NCI-H2081 treated with DMSO at 0.1 percent for 48 hours (cell line): ENCODE measurements around the gene KCNQ4.

Source experiments
- DNase-seq: peaks from one replicate; lab custom pipeline; 2025; lab: John Stamatoyannopoulos, UW

Gene KCNQ4

DNA sequence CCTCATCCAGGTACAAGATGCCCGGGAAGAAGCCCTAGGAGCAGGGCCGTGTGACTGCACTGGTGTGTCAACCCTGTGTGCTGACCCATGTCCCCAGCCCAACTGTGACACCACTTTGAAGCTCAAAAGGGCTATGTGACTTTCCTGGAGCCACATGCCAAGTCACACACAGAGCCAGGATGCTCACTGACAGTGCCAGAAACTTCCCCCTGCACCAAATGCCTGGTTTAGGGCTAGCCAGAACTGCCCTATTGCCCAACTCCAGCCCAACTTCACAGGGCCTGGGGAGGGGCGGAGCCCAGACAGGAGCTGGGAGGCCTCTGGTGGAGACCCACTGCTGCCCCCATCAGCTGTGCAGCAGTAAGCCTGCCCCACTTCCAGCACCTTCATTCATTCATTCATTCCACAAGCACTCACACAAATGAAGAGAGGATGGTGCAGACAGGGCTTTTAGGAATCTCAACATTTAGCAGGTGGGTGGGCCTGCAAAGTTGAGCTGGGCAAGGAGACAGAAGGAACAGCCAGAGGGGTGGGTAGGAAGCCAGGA, 36.7 kb downstream of the KCNQ4 start:
- no peak for DNase-seq

DNA sequence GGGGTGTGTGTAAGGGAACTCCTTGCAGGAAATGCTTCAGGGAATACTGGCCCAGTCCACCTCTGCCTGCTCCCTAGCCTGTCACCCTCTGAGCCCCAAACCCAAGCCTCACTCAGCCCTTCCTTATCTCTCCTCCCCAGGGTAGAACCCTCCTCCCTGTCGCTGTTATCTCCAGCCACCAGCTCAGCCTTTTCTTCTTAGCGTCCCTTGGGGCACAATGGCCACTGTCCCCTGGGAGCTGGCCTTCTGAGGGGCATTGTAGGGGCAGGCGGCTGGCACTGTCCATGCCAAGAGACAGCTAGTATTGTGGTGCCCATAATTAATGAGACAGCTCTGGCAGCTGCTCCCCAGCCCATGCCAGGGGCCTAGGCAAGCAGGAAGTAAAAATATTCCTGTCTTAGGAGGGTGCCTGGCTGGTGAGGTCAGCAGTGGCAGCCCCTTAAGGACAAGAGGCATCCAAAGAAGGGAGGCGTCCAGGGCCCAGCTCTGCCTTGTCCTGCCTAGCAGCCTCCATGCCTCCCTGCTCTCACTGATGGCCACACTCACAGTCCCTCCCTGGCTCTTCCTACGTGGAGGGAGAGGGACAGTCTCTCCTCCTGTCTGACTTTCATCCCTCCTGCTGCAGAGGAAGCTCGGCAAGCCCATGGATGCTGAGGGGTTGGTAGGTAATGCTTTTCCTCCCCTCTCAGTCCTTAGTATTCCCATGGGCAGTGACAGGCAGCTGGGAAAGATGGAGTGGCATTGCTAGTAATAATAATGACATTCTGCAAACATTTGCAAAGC, 37.5 kb downstream of the KCNQ4 start:
- no peak for DNase-seq

DNA sequence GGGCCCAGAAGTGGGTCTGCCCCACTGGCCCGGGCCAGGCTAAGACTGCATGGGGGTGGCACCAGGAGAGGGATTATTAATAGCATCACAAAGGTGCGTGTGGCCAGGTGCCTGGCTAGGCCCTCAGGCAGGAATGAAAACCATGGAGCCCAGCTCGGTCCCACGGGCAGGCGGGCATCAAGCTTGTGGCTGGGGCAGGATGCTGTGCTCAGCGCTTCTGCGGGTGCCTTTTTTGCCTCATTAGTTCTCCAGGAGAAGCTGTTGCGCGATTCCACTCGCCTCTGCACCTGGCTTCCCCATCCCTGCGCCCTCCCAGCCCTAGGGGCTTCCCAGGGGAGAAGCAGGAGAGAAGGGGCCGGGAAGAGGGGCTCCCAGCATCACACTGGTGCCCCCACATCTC, 39.3 kb downstream of the KCNQ4 start:
- DNase-seq, result no peak

DNA sequence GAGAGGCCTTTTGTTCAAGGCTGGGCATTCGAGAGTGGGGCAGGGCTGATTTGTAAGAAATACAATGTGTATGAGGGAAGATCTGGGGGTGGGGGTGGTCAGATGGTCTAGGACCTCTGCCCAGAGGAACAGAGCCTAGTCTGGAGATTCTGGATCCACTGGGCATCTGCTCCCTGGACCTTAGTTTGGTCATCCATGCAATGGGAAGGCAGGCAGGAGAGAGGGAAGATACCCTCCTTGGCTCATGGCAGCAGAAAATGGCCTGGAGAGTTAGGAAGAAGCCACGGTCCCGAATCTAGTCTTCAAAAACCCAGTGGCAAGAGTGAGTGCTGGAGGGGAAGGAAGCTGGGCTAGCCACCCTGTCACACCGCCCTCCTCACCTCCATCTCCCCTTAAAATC, 39.8 kb downstream of the KCNQ4 start:
- DNase-seq, result no peak

DNA sequence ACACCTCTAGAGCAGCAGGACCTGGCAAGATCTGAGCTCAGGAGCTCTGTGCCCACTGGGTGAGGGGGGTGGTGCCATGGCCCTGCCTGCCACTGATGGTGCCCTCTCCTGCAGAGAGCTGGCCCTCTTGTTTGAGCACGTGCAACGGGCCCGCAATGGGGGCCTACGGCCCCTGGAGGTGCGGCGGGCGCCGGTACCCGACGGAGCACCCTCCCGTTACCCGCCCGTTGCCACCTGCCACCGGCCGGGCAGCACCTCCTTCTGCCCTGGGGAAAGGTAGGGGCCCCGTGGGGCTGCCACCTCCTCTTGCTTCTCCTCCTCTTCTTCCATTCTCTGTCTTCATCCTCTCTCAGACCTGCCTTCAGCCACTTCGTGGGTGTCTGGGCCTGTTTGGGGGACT, 40.4 kb downstream of the KCNQ4 start:
- no peak for DNase-seq

DNA sequence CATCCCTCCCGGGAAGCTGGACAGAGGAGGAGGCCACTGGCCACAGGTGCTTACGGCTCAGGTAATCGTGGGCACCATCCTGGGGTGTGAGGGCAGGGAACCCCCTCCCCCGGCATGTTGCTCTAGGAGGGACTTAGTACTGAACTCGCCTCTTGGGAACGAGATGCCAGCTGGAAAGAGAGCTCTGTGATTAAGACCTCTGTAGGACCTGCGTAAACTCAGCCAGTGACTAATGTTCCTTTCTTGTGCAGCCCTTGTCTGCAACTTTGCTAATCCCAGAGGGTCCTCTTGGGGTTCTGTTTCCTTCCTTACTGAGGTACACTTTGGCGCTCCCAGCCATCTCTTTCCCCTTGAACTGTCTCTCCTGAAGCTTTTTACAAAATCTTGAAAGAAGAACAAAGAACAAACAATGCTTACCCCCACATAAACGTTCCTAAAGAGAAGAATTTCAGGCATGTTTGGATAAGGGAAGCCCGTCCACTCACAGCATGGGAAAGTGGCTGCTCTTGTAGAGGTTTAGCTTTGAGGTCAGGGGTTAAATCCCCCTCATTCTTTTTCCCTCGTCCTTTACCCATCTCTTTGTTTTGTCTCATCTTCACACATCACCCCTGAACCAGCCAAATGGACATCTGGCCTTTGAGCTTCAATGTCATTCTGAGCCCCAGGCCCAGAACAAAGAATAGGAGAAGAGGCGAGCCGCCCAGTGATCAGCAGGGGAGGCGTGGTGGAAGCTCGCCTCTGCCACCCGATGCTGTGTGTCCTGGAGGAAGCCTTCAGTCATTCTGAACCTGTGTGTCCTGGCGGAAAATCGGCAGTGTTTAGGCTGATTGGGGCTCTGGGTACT, 41.2 kb downstream of the KCNQ4 start:
- no peak for DNase-seq

DNA sequence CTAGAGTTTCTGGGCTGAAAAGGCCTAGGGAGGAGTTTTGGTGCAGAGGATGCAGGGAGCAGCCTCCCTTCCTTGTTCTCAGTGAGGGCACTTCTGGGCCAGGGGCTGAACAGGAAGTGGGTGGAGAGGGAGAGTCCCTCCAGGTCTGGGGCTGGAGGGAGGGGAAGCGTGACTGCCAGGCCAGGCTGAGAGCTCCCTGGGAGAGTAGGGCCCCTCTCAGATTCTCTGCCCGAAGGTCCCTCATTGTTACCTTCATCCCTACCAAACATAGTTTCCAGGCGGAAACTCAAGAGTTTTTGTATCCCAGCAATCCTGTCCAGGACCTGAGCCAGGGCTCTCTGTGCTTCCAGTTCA, 41.8 kb downstream of the KCNQ4 start:
- DNase-seq, result no peak

DNA sequence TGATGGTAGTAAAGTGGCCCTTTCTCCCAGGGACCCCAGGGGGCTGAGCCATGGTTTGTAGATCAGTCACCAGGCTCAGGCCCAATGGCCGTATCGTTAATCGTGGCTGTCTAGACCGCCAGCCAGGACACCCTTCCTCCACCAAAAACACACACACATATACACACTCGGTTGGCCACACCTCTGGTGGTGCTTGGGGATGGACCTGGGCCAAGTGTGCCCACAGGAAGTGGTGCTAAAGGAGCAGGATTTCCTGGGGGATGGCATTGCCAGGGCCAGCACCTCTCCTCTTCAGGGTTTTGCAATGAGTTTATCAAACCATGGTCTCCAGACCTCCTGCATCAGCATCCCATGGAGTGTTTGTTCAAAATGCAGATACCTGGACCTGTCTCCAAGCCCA, 42.4 kb downstream of the KCNQ4 start:
- DNase-seq, result no peak

DNA sequence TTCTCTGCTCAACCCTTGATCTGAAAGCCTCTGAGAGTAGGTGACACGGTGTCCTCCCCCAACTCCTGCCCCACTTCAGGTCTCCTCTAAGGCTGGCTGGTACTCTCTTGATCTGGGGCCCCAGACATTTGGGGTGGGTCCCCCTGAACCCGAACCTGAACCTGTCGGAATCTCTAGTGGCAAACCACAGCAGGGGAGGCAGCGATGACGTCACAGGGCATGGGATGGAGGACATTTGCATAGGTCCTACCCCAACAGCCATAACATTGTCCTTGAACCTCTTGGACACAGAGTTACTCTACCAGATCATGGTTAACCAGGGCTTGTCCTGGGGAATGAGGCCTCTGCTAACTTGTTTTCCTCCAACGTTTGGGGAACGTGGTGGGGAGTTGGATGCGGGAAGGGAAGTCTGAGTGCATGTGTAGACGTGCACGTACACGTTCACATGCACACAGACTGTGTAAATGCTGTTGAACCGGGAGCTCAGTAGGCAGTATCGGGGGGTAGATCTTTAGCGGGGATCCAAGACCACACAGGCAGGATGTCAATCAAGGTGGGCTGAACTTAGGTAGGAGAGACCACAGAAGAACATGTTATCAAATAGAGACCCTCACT, 46.2 kb downstream of the KCNQ4 start:
- DNase-seq, result no peak

DNA sequence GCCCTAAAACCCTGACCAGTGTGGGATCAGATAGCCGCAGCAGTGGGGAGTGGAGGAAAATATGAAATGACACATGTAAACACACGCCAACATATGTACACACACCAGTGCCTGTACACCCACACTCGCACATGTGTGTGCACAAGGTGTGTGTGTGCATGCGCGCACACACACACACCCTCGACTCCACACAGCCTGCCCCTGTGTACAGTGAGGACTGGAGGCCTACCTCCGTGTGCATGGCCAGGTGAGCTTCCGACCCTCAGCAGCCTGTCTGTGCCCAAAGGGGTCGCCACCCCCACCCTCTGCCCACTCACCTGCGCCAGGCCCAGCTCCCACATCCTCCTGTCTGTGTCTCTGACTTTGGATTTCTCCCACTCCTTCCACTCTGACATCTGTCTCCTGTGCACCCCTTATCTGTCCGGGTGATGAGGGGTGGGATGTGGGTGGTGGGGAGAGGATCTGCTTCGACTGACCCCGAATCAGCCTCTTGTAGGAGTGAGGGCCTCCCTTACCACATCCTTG, 46.9 kb downstream of the KCNQ4 start:
- no peak for DNase-seq

DNA sequence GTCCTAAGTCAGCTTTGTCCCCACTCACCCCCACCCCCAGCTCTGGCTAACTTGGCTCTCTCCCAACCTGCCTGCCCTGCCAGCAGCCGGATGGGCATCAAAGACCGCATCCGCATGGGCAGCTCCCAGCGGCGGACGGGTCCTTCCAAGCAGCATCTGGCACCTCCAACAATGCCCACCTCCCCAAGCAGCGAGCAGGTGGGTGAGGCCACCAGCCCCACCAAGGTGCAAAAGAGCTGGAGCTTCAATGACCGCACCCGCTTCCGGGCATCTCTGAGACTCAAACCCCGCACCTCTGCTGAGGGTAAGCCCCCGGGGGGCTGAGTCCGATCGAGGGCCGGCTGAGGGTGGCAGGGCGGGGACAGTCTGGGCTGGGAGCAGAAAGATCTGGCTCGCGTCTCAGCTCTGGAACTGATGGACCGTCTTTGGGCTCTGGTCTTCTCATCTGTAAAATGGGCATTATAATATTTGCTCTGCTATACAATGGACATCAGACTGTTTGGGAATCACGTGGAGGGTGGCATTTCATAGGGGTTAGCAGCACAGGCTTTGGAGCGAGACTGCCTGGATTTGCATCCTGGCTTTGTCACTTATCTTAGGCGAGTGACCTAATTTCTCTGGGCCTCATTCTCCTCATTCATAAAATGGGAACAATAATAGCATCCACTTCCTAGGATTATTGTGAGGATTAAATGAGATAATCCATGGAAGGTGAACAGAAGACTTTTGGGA, 47.6 kb downstream of the KCNQ4 start:
- no peak for DNase-seq

DNA sequence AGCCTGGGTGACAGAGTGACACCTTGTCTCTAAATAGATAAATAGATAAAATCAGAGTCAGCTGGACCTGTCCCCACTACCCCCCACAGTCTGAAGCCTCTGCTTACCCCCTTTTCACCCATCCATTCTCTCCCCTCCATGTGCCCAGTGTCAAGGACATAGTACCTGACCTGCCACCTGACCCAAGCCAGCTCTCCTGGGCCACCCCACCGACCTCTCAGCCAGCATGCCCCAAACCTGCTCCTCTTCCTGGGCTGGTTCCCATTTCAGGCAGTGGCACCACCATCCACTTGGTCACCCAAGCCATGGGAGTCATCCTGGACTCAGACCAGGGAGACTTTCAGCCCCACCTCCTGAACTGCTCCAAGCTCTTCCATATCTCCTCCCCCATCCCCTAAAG, 50.4 kb downstream of the KCNQ4 start:
- DNase-seq, result no peak

DNA sequence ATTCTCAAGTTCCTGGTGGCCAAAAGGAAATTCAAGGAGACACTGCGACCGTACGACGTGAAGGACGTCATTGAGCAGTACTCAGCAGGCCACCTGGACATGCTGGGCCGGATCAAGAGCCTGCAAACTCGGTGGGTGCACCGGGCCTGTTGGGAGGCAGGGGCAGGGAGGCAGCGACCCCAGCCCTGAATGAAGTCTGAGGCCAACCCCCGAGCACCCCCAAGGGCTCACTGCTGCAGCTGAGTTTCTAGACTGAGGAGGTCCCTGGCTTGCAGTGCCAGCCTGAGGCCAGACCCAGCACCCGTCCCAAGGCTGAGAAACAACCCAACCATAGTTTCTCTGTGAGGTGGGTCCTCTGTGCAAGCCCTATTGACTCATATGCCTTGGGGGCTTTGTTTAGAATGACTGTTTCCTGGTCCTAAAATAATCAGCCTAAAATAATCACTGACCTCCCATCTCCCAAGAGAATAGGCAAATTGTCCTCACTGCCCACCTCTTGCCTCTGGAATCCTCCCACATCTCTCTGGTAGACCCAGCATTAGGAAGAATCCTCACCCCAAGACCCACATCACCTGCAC, 51.5 kb downstream of the KCNQ4 start:
- DNase-seq, result no peak

DNA sequence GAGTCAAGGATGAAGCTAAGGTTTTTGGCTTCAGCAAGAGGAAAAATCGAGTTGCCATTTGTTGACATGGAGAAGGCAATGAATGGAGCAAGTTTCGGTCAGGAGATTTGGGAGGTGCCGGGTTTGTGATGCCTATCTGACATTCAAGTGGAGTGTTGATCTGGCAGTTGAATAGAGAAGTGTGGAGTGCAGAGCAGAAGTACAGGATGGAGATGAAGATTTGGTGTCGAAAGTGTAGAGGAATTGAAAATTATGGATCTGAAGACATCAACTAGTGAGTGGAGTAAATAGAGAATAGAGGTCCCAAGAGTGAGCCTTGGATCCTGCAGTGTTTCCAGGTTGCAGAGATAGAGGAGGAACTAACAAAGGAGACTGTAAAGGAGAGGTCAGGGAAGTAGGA, 52.7 kb downstream of the KCNQ4 start:
- DNase-seq, result no peak

DNA sequence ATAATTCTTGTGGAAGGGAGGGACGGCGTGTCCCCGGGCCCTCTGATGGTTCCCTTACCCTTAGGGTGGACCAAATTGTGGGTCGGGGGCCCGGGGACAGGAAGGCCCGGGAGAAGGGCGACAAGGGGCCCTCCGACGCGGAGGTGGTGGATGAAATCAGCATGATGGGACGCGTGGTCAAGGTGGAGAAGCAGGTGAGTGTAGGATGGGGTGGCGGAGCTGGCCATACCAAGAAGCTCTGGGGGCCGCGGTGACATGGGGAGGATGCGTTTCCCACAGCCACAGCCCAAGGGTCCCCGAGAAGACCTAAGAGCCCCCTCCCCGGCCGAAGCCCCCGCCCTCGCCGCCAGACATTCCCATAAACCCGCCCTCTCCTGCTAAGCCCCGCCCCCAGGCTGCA, 54.0 kb downstream of the KCNQ4 start:
- no peak for DNase-seq

DNA sequence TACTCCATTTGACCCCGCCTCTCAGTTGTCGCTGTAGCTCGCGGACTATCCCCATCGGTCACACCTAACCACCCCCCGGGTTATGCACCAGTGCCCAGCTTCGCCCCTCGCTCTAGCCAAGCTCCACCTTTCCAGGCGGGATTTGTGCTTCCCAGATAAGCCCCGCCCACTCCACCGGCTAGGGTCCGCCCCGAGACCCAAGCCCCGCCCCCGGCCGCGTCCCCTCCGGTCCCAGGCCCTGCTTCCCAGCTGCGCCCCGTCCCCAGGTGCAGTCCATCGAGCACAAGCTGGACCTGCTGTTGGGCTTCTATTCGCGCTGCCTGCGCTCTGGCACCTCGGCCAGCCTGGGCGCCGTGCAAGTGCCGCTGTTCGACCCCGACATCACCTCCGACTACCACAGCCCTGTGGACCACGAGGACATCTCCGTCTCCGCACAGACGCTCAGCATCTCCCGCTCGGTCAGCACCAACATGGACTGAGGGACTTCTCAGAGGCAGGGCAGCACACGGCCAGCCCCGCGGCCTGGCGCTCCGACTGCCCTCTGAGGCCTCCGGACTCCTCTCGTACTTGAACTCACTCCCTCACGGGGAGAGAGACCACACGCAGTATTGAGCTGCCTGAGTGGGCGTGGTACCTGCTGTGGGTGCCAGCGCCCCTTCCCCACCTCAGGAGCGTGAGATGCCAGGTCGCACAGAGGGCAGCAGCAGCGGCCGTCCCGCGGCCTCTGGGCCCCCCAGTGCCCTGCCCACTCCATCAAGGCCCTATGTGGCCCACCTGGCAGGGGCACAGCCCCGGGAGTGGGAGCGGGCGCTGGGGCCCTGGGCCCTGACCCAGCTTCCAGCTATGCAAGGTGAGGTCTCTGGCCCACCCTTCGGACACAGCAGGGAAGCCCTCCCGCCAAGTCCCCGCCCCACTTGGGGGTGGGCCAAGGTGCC, 54.7 kb downstream of the KCNQ4 start:
- DNase-seq, result no peak

DNA sequence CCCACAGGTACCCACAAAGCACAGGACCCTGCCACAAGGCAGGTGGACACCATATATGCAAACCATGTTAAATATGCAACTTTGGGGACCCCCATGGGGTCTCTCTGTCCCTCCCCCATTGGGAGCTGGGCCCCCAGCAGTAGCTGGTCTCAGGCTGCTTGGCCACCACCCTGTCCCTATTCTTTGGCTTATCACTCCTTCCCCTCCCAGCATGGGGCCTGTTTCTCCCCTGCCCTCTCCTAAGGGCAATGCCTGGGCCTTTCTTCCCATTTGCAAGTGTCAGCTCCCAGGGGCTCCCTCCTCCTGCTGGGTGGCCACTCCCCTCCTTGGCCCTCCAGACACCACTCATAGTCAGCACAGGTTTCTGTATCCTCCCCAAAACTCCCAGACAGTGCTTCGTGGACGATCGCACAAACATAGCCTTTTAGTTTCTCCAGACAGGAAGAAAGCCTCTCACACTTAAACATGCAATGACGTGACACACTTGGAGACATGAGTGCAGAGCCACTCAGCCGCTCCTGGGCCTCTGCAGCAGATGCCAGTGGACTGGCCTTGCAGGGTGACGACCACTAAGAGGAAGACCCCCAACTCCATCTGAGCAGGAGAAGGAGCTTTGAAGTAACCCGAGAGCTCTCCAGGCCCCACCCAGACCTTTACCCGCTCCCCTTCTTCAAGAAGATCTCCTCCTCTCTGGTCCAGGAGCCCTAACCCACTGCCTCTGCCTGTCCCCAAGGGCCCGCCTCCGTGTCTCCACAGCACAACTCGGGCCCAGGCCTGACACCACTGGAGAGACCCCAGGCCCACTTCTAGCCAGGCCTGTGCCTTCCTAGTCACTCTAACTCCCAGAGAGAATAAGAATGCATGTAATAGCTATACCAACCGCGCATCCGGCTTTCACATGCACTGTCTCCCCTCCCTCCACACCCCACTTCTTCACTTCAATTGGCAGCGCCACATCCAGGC, 55.7 kb downstream of the KCNQ4 start:
- DNase-seq, result no peak

DNA sequence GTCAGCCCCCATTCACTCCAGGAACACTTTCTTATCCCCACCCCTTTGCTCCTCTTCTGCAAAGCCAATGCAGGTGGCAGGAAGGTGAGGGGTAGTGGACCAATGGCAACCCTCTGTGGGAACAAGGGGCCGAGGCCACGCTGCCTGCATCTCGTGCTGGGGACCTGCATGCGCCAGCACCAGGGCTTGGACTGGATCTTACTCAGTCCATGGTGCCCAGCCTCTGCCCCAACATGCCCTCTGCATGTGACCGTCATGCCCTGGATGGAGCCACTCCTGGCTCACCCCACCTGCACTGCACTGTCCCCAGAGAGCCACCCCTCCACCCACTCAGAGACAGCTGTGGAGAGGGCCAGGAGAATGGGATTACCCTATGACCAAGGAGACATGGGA, 56.4 kb downstream of the KCNQ4 start:
- DNase-seq, result no peak
